ENCODE measurements around the gene PEX10. TPM values are rescaled to one million over a fixed set of nuclear protein-coding genes. Genes with fewer than 3 reads are reported as not detected.

The PEX10 gene
- total RNA-seq, 4 donors from 2014 or later = 20.8 to 33.3 (median 23.9) TPM

DNA sequence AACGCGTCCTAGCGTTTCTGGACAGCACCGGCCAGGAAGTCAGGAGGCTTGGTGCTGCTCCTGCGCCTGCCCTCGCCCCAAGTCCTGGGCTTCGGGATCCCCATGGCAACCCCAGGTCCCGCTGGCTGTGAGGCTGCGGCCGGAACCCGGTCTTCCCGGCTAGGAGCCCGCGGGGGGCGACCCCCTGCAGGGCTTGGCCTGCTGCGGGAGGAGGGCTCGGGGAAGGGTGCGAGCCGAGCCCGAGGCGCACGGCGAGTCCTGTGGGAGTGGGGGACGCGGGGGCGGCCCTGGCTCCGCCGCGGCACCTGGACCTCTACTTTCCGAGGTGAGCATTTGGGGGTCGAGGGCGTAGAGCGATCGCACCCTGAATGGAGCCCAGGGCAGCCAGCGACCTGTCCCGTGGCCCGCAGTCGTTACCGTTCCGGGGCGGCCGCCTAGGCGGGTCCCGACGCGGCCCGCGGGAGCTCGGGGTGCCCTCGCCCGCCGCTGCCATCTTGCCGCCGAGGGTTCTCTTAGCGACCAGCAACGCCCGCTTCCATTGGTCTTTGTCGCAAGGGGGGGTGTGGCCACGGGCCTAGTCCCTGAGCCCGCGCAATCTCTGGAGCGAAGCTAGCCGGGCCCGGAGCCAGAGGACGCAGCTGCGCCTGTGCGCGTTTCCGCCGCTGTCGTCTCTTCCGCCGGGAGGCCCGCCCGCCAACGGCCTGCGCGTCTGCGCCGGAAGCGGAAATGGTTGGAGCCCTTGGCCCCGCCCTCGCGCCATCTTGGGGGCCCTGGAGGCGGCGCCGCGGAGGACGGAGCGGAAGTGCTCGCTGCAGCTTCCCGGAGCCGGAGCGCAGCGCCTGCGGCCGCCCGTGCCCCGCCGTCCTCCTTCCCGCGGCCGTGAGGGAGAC, 21.1 kb downstream of the PEX10 start, which contains the start of the genes MORN1 and RER1:
TSS of gene MORN1 (minus strand) at position 514 of the 890 bp plus-strand sequence. CDS start at position 493, 21 bp downstream.
TSS of gene RER1 (plus strand) at position 801 of the 890 bp plus-strand sequence. CDS start 3,950 bp downstream, outside the sequence.
- TF ChIP-seq, protein P1, sequence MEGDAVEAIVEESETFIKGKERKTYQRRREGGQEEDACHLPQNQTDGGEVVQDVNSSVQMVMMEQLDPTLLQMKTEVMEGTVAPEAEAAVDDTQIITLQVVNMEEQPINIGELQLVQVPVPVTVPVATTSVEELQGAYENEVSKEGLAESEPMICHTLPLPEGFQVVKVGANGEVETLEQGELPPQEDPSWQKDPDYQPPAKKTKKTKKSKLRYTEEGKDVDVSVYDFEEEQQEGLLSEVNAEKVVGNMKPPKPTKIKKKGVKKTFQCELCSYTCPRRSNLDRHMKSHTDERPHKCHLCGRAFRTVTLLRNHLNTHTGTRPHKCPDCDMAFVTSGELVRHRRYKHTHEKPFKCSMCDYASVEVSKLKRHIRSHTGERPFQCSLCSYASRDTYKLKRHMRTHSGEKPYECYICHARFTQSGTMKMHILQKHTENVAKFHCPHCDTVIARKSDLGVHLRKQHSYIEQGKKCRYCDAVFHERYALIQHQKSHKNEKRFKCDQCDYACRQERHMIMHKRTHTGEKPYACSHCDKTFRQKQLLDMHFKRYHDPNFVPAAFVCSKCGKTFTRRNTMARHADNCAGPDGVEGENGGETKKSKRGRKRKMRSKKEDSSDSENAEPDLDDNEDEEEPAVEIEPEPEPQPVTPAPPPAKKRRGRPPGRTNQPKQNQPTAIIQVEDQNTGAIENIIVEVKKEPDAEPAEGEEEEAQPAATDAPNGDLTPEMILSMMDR (IDR thresholded peaks at IDR 0.05) = no peak
- DNase-seq (ENCODE audit: low spot score) (peak; percentile 89), ATAC-seq (ENCODE audit: low FRiP score) (peak; percentile 97)

DNA sequence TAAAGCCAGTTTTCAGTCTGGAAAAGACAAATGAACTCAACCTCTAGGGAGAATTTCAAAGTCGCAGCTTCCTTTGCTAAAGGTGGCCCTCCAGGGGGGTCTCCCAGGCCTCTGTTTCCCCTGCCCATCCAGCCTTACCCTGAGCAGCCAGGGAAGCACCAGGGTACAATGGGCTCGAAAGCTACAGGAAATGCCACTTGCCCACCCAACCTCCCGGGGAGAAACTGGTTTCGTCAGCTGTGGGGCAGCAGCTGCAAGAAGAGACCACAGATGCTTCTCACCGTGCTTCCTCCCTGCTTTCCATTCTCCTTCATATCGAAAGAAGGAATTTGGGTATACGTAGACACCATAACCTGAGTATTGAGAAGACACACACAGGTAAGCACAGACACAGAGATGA, 22.7 kb downstream of the PEX10 start:
- no peak for ATAC-seq (ENCODE audit: low FRiP score)
- TF ChIP-seq, protein P1 (IDR thresholded peaks at IDR 0.05) = no peak
- no peak for DNase-seq (ENCODE audit: low spot score)

DNA sequence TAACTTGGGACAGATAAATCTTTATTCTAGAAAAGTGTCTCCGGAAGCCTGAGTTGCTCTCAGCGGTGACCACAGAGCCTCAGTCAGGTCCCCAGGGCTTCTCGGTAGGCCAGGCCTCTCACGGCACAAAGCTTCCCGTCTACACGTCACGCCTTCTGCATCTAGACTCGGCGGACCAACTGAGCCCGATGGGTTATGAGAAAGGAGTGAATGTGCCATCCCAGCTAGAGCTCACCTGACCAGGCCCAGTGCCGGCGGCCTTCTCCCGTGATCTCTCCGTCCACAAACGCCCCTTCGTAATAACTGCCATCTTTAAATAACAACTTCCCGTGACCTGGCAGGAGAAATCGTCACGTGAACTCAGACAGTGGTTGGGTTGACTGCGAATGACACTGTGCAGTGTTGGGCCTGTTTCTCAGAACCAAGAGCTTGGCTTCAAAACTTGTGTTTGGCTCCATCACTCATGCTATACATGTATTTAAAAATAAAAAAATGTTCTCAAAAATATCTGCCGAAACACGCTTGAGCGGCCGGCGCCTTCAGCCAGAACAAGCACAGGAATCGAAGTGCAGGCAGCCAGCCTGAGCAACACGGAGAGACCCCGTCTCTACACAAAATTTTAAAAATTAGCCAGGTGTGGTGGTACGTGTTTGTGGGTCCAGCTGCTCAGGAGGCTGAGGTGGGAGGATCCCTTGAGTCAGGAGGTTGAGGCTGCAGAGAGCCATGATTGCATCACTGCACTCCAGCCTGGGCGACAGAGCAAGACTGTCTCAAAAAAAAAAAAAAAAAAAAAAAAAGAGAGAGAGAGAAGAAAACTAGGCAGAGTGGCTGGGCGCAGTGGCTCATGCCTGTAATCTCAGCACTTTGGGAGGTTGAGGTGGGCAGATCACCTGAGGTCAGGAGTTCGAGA, 24.1 kb downstream of the PEX10 start:
- TF ChIP-seq, protein P1 (IDR thresholded peaks at IDR 0.05) = no peak
- DNase-seq (ENCODE audit: low spot score) (no peak), ATAC-seq (ENCODE audit: low FRiP score) (no peak)

DNA sequence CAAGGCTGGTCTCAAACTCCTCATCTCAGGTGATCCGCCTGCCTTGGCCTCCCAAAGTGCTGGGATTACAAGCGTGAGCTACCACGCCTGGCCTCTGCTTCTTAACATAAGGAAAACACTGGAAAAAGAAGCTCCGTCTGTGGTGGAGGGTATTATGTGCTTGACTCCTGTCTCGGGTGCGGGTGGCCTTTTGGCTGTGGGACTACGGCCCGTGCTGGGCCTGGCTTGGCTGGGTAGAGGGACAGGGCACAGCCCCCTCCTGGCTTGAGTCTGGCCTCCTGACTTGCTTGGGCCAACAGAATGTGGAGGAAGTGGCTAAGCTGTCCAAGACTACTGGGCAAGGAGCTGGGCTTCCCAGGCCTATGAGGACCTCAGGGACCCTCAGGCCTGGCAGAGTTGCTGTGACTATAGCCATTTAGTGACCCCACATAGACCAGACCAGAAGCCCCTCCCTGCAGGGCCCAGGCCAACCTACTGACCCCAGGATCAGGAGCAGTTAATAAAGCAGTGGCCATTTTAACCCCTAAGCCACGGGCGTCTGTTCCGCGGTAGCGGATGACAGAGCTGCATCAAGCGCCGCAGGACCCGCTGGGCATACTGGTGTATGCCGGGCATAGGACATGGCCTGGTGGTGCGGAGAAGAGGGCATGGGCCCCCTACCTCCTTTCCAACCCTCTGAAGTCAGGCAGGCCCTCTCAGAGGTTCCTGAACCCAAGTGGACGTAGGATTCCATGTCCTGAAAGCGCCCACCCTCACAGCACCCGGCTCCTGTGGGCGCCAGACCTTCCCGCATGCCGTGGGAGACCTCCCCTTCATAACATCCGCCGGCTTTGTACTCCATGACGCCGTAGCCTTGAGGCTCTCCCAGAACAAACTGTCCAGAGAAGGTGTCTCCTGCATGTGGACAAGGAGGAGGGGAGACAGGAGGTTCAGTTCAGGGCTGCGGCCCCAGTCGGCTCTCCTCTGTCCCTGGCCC, 25.4 kb downstream of the PEX10 start:
- no peak for ATAC-seq (ENCODE audit: low FRiP score)
- DNase-seq (ENCODE audit: low spot score) = no peak
- TF ChIP-seq, protein P1 (IDR thresholded peaks at IDR 0.05) = no peak

DNA sequence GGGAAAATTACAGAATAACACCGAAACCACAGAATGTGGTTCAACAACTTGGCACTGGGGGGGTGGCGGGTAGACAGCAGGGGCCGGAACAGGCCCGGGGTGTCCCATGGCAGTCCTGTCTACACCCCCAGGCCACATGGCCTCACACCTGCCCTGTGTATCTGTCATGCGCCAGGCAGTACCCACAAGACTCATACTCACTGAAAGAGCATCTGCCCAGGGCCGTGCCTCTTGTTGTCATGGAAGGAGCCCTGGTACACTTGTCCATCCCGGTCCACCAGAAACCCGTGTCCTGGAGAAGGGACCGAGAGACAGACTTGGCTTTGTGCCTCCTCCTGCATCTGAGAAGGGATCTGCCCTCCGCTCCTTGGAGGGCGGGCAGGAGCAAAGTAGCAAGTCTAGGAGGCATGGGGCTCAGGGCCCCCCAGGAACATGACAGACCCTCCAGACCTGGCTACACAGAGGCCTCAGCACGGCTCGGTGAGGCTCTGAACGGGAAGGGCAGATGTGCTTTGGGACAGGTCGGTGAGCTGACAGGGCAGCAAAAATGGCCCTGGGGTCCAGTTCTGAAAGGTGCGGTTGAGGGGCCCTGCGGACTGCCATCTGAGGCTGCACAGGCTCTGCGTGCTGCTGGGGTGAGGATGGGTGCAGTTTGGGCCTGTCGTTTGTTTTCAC, 26.6 kb downstream of the PEX10 start:
- no peak for ATAC-seq (ENCODE audit: low FRiP score)
- DNase-seq (ENCODE audit: low spot score) = no peak
- TF ChIP-seq, protein P1 (IDR thresholded peaks at IDR 0.05) = no peak

All from omental fat pad (tissue), 4 donors.